ENCODE measurements around the gene MARCKSL1. TPM values are rescaled to one million over a fixed set of nuclear protein-coding genes. Genes with fewer than 3 reads are reported as not detected.

MARCKSL1 gene
- total and polyA plus RNA-seq, 2 of the 13 experiments (the other 11 are each of a cell fraction or from before 2014, with no cell fraction given), result 81.9 to 155 TPM

DNA sequence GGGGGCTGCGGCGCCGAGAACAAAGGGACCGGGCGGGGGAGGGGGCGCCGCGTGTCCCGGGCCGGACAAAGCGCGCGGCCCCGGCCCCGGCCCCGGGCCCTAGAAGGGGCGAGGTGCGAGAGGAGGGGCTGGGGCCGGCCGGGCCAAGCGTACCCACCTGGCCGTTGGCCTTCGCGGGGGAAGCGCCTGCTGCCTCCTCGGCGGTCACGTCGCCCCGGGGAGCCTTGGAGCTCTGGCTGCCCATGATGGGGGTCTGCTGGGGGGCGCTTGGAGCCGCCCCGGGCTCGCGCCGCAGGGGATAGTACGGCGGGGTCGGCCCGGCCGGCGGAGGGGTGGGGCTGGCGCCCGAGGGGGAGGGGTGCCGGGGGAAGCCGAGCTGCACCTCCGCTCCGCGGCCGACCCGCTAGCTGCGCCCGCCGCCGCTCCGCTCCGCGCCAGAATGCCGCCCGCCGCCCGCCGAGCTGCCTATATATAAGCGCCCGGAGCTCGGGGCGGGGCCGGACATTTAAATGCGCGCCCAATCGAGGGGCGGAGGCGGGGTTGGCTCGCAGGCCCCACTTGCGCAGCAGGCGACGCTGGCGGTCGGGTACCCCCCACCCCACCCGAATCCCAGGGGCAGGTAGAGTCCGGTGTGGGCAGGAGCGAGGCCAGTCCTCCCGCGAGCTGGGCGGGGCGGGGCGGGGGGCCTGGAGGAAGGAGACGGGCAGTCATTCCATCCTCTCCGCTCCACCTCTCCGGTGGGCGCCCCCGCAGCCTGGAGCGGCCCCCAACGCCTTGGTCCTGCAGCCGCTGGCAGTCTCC is at the start of gene MARCKSL1 (continued):
- no peak for TF ChIP-seq HES4 (CRISPR knock-in tag; IDR thresholded peaks at IDR 0.05; ENCODE audit: borderline replicate concordance)
- TF ChIP-seq KLF6 (CRISPR knock-in tag; IDR thresholded peaks at IDR 0.05), result peak; percentile 85
- TF ChIP-seq KDM6A (CRISPR knock-in tag; IDR thresholded peaks at IDR 0.05; ENCODE audit: low read depth), result no peak
- TF ChIP-seq, protein P1, sequence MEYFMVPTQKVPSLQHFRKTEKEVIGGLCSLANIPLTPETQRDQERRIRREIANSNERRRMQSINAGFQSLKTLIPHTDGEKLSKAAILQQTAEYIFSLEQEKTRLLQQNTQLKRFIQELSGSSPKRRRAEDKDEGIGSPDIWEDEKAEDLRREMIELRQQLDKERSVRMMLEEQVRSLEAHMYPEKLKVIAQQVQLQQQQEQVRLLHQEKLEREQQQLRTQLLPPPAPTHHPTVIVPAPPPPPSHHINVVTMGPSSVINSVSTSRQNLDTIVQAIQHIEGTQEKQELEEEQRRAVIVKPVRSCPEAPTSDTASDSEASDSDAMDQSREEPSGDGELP (IDR thresholded peaks at IDR 0.05; ENCODE audit: borderline replicate concordance, low read depth), result peak; percentile 16; the same call in 1 of the 2 replicates
- no peak for TF ChIP-seq ZNF577 (CRISPR knock-in tag; IDR thresholded peaks at IDR 0.05; ENCODE audit: borderline replicate concordance, low read depth)
- no peak for TF ChIP-seq CEBPB (IDR thresholded peaks at IDR 0.05; ENCODE audit: borderline replicate concordance, low read depth, low read length)
- TF ChIP-seq, protein P2, sequence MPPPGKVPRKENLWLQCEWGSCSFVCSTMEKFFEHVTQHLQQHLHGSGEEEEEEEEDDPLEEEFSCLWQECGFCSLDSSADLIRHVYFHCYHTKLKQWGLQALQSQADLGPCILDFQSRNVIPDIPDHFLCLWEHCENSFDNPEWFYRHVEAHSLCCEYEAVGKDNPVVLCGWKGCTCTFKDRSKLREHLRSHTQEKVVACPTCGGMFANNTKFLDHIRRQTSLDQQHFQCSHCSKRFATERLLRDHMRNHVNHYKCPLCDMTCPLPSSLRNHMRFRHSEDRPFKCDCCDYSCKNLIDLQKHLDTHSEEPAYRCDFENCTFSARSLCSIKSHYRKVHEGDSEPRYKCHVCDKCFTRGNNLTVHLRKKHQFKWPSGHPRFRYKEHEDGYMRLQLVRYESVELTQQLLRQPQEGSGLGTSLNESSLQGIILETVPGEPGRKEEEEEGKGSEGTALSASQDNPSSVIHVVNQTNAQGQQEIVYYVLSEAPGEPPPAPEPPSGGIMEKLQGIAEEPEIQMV (CRISPR knock-in tag; IDR thresholded peaks at IDR 0.05; ENCODE audit: low read depth), result 0 out of 2 replicates have a peak, but pooled peaks have one; percentile 31
- TF ChIP-seq, protein P3, sequence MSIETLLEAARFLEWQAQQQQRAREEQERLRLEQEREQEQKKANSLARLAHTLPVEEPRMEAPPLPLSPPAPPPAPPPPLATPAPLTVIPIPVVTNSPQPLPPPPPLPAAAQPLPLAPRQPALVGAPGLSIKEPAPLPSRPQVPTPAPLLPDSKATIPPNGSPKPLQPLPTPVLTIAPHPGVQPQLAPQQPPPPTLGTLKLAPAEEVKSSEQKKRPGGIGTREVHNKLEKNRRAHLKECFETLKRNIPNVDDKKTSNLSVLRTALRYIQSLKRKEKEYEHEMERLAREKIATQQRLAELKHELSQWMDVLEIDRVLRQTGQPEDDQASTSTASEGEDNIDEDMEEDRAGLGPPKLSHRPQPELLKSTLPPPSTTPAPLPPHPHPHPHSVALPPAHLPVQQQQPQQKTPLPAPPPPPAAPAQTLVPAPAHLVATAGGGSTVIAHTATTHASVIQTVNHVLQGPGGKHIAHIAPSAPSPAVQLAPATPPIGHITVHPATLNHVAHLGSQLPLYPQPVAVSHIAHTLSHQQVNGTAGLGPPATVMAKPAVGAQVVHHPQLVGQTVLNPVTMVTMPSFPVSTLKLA (IDR thresholded peaks at IDR 0.05), result no peak
- no peak for TF ChIP-seq PRMT3 (CRISPR knock-in tag; IDR thresholded peaks at IDR 0.05; ENCODE audit: borderline replicate concordance, low read depth)
- TF ChIP-seq MXD4 (CRISPR knock-in tag; IDR thresholded peaks at IDR 0.05), result no peak
- no peak for TF ChIP-seq CTCF (CRISPR knock-in tag; IDR thresholded peaks at IDR 0.05)
- TF ChIP-seq TEF (CRISPR knock-in tag; IDR thresholded peaks at IDR 0.05), result no peak
- TF ChIP-seq RCOR2 (CRISPR knock-in tag; IDR thresholded peaks at IDR 0.05), result no peak
- no peak for TF ChIP-seq ZNF530 (CRISPR knock-in tag; IDR thresholded peaks at IDR 0.05; ENCODE audit: low read depth)
- no peak for TF ChIP-seq ZNF432 (CRISPR knock-in tag; IDR thresholded peaks at IDR 0.05; ENCODE audit: borderline replicate concordance)
- TF ChIP-seq ZNF597 (CRISPR knock-in tag; IDR thresholded peaks at IDR 0.05), result no peak
- 0 out of 2 replicates have a peak, but pooled peaks have one; percentile 28 for TF ChIP-seq ZNF350 (CRISPR knock-in tag; IDR thresholded peaks at IDR 0.05; ENCODE audit: borderline replicate concordance, low read depth)
- TF ChIP-seq CBFB (CRISPR knock-in tag; IDR thresholded peaks at IDR 0.05), result 0 out of 2 replicates have a peak, but pooled peaks have one; percentile 55
- no peak for TF ChIP-seq PAX8 (CRISPR knock-in tag; IDR thresholded peaks at IDR 0.05; ENCODE audit: borderline replicate concordance)
- no peak for TF ChIP-seq ZMYM2 (CRISPR knock-in tag; IDR thresholded peaks at IDR 0.05)
- no peak for TF ChIP-seq ZNF235 (CRISPR knock-in tag; IDR thresholded peaks at IDR 0.05; ENCODE audit: borderline replicate concordance)

Measured in HepG2 (cell line).